ENCODE measurements around the gene SEC24D.

DNA sequence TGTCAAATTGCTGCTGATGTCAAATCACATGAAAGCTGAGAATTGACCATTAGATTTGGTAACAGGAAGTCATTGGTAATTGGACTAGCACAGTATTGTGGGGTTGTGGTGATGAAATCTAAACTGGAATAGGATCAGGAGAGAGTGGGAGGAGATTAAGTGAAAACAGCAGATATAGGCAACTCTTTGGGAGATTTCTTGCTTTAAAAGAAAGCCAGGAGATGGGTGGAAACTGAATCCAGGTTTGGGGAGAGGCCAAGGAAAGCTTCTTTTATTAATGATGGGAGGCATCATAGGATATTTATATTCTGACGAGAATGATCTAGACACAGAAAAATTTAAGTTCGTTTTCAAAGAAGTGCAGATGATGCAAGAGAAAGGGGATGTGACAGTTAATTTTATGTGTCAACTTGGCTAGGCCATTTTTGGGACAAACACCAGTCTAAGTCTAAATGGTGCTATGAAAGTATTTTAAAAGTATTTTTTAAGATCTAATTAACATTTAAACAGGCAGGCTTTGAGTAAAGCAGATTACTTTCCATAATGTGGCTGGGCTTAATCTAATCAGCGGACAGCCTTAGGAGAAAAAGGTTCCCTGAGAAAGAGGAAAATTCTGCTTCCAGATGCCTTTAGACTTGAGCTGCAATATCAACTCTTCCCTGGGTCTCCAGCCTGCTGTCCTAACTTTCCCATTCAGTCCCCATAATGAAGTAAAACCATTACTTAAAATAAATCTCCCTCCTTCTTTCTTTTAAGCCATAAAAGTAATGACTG, 24.7 kb downstream of the SEC24D start:
- TF ChIP-seq, protein P1, sequence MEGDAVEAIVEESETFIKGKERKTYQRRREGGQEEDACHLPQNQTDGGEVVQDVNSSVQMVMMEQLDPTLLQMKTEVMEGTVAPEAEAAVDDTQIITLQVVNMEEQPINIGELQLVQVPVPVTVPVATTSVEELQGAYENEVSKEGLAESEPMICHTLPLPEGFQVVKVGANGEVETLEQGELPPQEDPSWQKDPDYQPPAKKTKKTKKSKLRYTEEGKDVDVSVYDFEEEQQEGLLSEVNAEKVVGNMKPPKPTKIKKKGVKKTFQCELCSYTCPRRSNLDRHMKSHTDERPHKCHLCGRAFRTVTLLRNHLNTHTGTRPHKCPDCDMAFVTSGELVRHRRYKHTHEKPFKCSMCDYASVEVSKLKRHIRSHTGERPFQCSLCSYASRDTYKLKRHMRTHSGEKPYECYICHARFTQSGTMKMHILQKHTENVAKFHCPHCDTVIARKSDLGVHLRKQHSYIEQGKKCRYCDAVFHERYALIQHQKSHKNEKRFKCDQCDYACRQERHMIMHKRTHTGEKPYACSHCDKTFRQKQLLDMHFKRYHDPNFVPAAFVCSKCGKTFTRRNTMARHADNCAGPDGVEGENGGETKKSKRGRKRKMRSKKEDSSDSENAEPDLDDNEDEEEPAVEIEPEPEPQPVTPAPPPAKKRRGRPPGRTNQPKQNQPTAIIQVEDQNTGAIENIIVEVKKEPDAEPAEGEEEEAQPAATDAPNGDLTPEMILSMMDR (IDR thresholded peaks at IDR 0.05; ENCODE audit: insufficient read depth, low read length, poor library complexity, severe bottlenecking): no peak
- TF ChIP-seq EZH2phosphoT487 (conservative IDR thresholded peaks at IDR 0.05; ENCODE audit: low read length): no peak

Data from SU-DHL-6 (cell line).